HEK293 (cell line): Measurements from ENCODE around the gene CADM1.

ENCODE experiments used
- CTCF ChIA-PET: fragments of 350-600 bp; formaldehyde crosslinking; extraction: SDS; loops from one replicate; lab custom pipeline; 2021; ENCODE audit warnings: antibody characterized with exemption; lab: Yijun Ruan, JAX
- POLR2A ChIA-PET: fragments of 300-600 bp; formaldehyde crosslinking; extraction: SDS; loops from one replicate; lab custom pipeline; 2020; ENCODE audit warnings: antibody characterized with exemption, inconsistent platforms; lab: Yijun Ruan, JAX
- H3K27ac ChIP-seq: fragments of 200-500 bp; sonication (Bioruptor generic); 2 replicates; pipeline ENCODE4 v1.5.1; 2014; ENCODE audit warnings: low read depth, low read length, control low read depth, inconsistent platforms; ENCODE audit errors: extremely low read depth
- H3K36me3 ChIP-seq, 2 experiments: fragments of 200-500 bp in 1 of 2; sonication (Bioruptor generic) in 1 of 2; 1 replicate in 1 of 2; 2 replicates in 1 of 2; pipeline ENCODE4 v1.5.1; 2014 to 2017; ENCODE audit warnings: inconsistent platforms in 2 of 2, low read length in 2 of 2; ENCODE audit not compliant: control insufficient read depth in 2 of 2, insufficient read depth in 1 of 2
- H3K4me1 ChIP-seq: fragments of 200-500 bp; sonication (Bioruptor generic); 2 replicates; pipeline ENCODE4 v1.5.1; 2014; ENCODE audit warnings: mild to moderate bottlenecking, low read length, inconsistent platforms; ENCODE audit not compliant: control insufficient read depth, insufficient read depth
- H3K4me3 ChIP-seq: 2 replicates; pipeline ENCODE4 v1.5.1; 2011; ENCODE audit warnings: low read depth, mild to moderate bottlenecking, control low read depth, low read length, moderate library complexity
- H3K9me3 ChIP-seq: fragments of 200-500 bp; sonication (Bioruptor generic); 2 replicates; pipeline ENCODE4 v1.5.1; 2014; ENCODE audit warnings: low read depth, low read length, inconsistent platforms; ENCODE audit not compliant: control insufficient read depth, insufficient read depth
- FEZF1 ChIP-seq: fragments of 450-650 bp; formaldehyde crosslinking; IDR thresholded peaks from 2 replicates; pipeline ENCODE4 v1.5.1; 2016; ENCODE audit warnings: missing biosample characterization, missing genetic modification characterization
- GFI1B ChIP-seq: fragments of 450-650 bp; formaldehyde crosslinking; IDR thresholded peaks from 2 replicates; pipeline ENCODE4 v1.5.1; 2016; ENCODE audit warnings: missing biosample characterization, missing genetic modification characterization
- IKZF3 ChIP-seq: fragments of 450-650 bp; IDR thresholded peaks from 2 replicates; pipeline ENCODE4 v1.5.0; 2018; ENCODE audit warnings: missing biosample characterization, mild to moderate bottlenecking, missing genetic modification characterization, moderate library complexity
- MZF1 ChIP-seq: fragments of 450-650 bp; formaldehyde crosslinking; IDR thresholded peaks from 2 replicates; pipeline ENCODE4 v1.5.1; 2017; ENCODE audit warnings: missing biosample characterization, missing genetic modification characterization, borderline replicate concordance
- OSR2 ChIP-seq: fragments of 450-650 bp; formaldehyde crosslinking; IDR thresholded peaks from 2 replicates; pipeline ENCODE4 v1.5.1; 2016; ENCODE audit warnings: missing biosample characterization, missing genetic modification characterization
- PBX3 ChIP-seq: sonication (generic); formaldehyde crosslinking; IDR thresholded peaks from 2 replicates; pipeline ENCODE4 v1.8.1; 2022; ENCODE audit warnings: mild to moderate bottlenecking, moderate library complexity, missing genetic modification reagents
- PRDM1 ChIP-seq: fragments of 450-650 bp; formaldehyde crosslinking; IDR thresholded peaks from 2 replicates; pipeline ENCODE4; 2016; ENCODE audit warnings: missing biosample characterization, missing genetic modification characterization
- PRDM6 ChIP-seq: fragments of 450-650 bp; formaldehyde crosslinking; IDR thresholded peaks from 2 replicates; pipeline ENCODE4 v1.5.1; 2017; ENCODE audit warnings: missing biosample characterization, missing genetic modification characterization
- SCRT1 ChIP-seq: fragments of 450-650 bp; formaldehyde crosslinking; IDR thresholded peaks from 2 replicates; pipeline ENCODE4 v1.5.1; 2016; ENCODE audit warnings: missing biosample characterization, missing genetic modification characterization, borderline replicate concordance
- SCRT2 ChIP-seq: fragments of 450-650 bp; formaldehyde crosslinking; IDR thresholded peaks from 2 replicates; pipeline ENCODE4 v1.5.1; 2016; ENCODE audit warnings: missing biosample characterization, missing genetic modification characterization
- TCF7L2 ChIP-seq: IDR thresholded peaks from 2 replicates; pipeline ENCODE4 v1.6.1; 2011; ENCODE audit warnings: low read depth, mild to moderate bottlenecking, inconsistent platforms, low read length, moderate library complexity, borderline replicate concordance
- ZBTB10 ChIP-seq: fragments of 450-650 bp; formaldehyde crosslinking; IDR thresholded peaks from 2 replicates; pipeline ENCODE4 v1.5.1; 2016; ENCODE audit warnings: missing biosample characterization, missing genetic modification characterization
- ZBTB17 ChIP-seq: fragments of 450-650 bp; formaldehyde crosslinking; IDR thresholded peaks from 2 replicates; pipeline ENCODE4 v1.5.1; 2016; ENCODE audit warnings: missing biosample characterization, missing genetic modification characterization
- ZEB2 ChIP-seq: fragments of 450-650 bp; formaldehyde crosslinking; IDR thresholded peaks from 2 replicates; pipeline ENCODE4 v1.5.1; 2016; ENCODE audit warnings: missing biosample characterization, missing genetic modification characterization
- ZNF121 ChIP-seq: fragments of 450-650 bp; formaldehyde crosslinking; IDR thresholded peaks from 2 replicates; pipeline ENCODE4 v1.5.1; 2016; ENCODE audit warnings: missing biosample characterization, missing genetic modification characterization
- ZNF266 ChIP-seq: fragments of 450-650 bp; formaldehyde crosslinking; IDR thresholded peaks from 2 replicates; pipeline ENCODE4 v1.5.1; 2016; ENCODE audit warnings: missing biosample characterization, missing genetic modification characterization, low read depth
- ZNF335 ChIP-seq: fragments of 450-650 bp; formaldehyde crosslinking; conservative IDR thresholded peaks from 2 replicates; pipeline ENCODE4 v1.5.1; 2016; ENCODE audit warnings: missing biosample characterization, missing genetic modification characterization
- ZNF488 ChIP-seq: fragments of 450-650 bp; formaldehyde crosslinking; IDR thresholded peaks from 2 replicates; pipeline ENCODE4 v1.5.1; 2016; ENCODE audit warnings: missing biosample characterization, missing genetic modification characterization
- ZNF658 ChIP-seq: fragments of 450-650 bp; formaldehyde crosslinking; IDR thresholded peaks from 2 replicates; pipeline ENCODE4; 2016; ENCODE audit warnings: missing biosample characterization, missing genetic modification characterization
- ZNF660 ChIP-seq: fragments of 450-650 bp; IDR thresholded peaks from 2 replicates; pipeline ENCODE4 v1.5.1; 2018; ENCODE audit warnings: missing biosample characterization, mild to moderate bottlenecking, missing genetic modification characterization
- ZNF677 ChIP-seq: fragments of 450-650 bp; IDR thresholded peaks from 2 replicates; pipeline ENCODE4 v1.5.0; 2018; ENCODE audit warnings: missing biosample characterization, mild to moderate bottlenecking, missing genetic modification characterization, moderate library complexity

The CADM1 gene

GRCh38 chr11:115500547-115501501 is 3.4 kb downstream of the CADM1 start:
- POLR2A ChIA-PET: no interaction called here
- Histone ChIP-seq H3K27ac (no peak overlapping the region; the same call in 1 of the 2 replicates), H3K36me3 (no peaks in the 10 kb centered on the region), H3K4me3 (no peak overlapping the region), H3K4me1 (peaks cover 19% of the 10 kb centered on the region; the same call in 1 of the 2 replicates), H3K9me3 (no peaks in the 10 kb centered on the region)
- CTCF ChIA-PET: interaction anchor here (0.6 to 1.7 kb wide), 4 partner anchors 8 to 179 kb away, joined by 3 to 4 read pairs (median 3); no protein-coding TSS in a partner anchor
- TF ChIP-seq ZNF488 (tag by site-specific recombination) (no peak), FEZF1 (tag by site-specific recombination) (peak; percentile 62), ZNF121 (no peak), GFI1B (tag by site-specific recombination) (0 out of 2 replicates have a peak, but pooled peaks have one; percentile 18), PRDM1 (tag by site-specific recombination) (peak; percentile 65), ZBTB10 (no peak), ZNF660 (tag by site-specific recombination) (no peak), IKZF3 (tag by site-specific recombination) (0 out of 2 replicates have a peak, but pooled peaks have one; percentile 12), ZNF658 (tag by site-specific recombination) (no peak), PBX3 (CRISPR knock-in tag) (no peak), OSR2 (tag by site-specific recombination) (peak; percentile 74), ZNF266 (no peak), SCRT2 (tag by site-specific recombination) (peak; percentile 79), SCRT1 (tag by site-specific recombination) (peak; percentile 66; the same call in 1 of the 2 replicates), MZF1 (tag by site-specific recombination) (peak; percentile 32; the same call in 1 of the 2 replicates), ZNF677 (tag by site-specific recombination) (peak; percentile 27; the same call in 1 of the 2 replicates), ZEB2 (peak; percentile 60), TCF7L2 (peak; percentile 68; the same call in 1 of the 2 replicates), ZBTB17 (tag by site-specific recombination) (peak; percentile 55; the same call in 1 of the 2 replicates), PRDM6 (tag by site-specific recombination) (no peak), ZNF335 (tag by site-specific recombination) (peak; percentile 68)
